ENCODE results near the gene TGFBR3L. TPM values are rescaled to one million over a fixed set of nuclear protein-coding genes. Genes with fewer than 3 reads are reported as not detected.
A peak's percentile ranks its signal among the peaks of the same experiment; 100 is the strongest.

TGFBR3L gene
- total RNA-seq, 1 donor from 2014 or later = 2.8 TPM

DNA sequence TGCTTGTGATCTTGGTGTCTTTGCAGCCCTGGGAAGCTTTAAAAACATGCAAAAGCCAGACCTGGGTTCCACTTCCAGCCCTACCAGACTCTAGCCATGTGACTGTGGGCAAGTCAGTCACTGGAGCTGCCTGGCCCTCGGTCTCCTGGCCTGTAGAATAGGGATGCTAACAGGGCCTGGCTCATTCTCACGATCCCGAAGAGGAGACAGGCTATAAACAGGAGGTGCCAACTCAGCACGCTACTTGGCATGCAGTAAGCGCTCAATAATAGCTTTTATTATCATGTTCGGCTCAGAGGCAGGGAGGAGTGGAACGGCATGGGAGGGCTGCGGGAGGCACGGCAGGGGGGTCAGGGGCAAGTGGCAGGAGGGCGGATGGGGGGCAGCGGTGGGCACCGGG is 9.6 kb downstream of the TGFBR3L start:
- Mint-ChIP-seq H3K4me1 (ENCODE audit: low read depth, unreplicated experiment) (peaks cover 19% of the 10 kb centered on the region), H3K27me3 (ENCODE audit: low read depth, unreplicated experiment) (no peaks in the 10 kb centered on the region), H3K36me3 (ENCODE audit: low read depth, unreplicated experiment) (peaks cover 7% of the 10 kb centered on the region), H3K9me3 (ENCODE audit: unreplicated experiment) (no peaks in the 10 kb centered on the region), H3K27ac (ENCODE audit: unreplicated experiment) (no peak overlapping the region), H3K4me3 (ENCODE audit: unreplicated experiment) (no peak overlapping the region)
- Histone ChIP-seq H4K20me1 (ENCODE audit: insufficient read depth, low read length) (peaks cover 21% of the 10 kb centered on the region), H3K4me2 (ENCODE audit: low read length) (peak overlapping the region; percentile 79), H3K36me3 (ENCODE audit: insufficient read depth, low read length) (peaks cover 3% of the 10 kb centered on the region), H3K27me3 (ENCODE audit: insufficient read depth, low read length) (no peaks in the 10 kb centered on the region), H3K27ac (ENCODE audit: low read depth, low read length) (no peak overlapping the region), H2AFZ (ENCODE audit: low read depth, low read length) (no peak overlapping the region), H3K9ac (ENCODE audit: low read length) (no peak overlapping the region), H3K79me2 (ENCODE audit: insufficient read depth, low read length) (peaks cover 6% of the 10 kb centered on the region), H3K4me3 (ENCODE audit: insufficient read depth, low read depth, low read length) (no peak overlapping the region), H3K4me1 (ENCODE audit: insufficient read depth, low read length) (peaks cover 39% of the 10 kb centered on the region), H3K9me3 (ENCODE audit: insufficient read depth, low read depth, low read length) (no peaks in the 10 kb centered on the region)
- no peak for DNase-seq (ENCODE audit: low read depth)
- TF ChIP-seq EZH2 (IDR thresholded peaks at IDR 0.05; ENCODE audit: insufficient read depth, low read length) = no peak
- TF ChIP-seq, protein P1, sequence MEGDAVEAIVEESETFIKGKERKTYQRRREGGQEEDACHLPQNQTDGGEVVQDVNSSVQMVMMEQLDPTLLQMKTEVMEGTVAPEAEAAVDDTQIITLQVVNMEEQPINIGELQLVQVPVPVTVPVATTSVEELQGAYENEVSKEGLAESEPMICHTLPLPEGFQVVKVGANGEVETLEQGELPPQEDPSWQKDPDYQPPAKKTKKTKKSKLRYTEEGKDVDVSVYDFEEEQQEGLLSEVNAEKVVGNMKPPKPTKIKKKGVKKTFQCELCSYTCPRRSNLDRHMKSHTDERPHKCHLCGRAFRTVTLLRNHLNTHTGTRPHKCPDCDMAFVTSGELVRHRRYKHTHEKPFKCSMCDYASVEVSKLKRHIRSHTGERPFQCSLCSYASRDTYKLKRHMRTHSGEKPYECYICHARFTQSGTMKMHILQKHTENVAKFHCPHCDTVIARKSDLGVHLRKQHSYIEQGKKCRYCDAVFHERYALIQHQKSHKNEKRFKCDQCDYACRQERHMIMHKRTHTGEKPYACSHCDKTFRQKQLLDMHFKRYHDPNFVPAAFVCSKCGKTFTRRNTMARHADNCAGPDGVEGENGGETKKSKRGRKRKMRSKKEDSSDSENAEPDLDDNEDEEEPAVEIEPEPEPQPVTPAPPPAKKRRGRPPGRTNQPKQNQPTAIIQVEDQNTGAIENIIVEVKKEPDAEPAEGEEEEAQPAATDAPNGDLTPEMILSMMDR (IDR thresholded peaks at IDR 0.05; ENCODE audit: insufficient read depth, low read depth, low read length) = no peak
- FAIRE-seq = no peak

DNA sequence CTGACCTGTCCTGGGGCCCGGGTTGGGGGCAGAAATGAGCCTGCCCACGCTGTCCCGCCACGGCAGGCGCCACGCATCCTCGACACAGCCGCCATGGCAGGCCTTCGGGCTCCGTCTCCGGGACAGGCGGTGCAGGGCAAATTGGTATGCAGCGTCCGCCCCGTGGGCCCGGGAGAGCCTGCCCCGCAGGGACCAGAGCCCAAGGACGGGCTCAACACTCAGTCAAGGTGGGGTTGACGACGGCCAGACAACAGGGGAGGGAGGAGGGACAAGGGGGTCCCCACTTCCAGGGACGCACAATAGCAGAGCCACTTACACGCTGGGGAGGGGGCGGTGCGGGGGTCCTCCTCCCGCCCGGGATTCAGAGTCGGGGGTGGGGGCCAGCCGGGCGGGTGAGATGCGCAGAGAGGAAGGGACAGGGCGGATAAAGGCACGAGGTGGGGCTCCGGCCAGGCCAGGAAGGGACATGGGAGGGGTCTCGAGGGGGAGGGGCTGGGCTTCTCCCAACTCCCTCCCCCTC is 10.1 kb downstream of the TGFBR3L start:
- DNase-seq (ENCODE audit: low read depth) = no peak
- Histone ChIP-seq H3K27me3 (ENCODE audit: insufficient read depth, low read length) (no peaks in the 10 kb centered on the region), H3K4me2 (ENCODE audit: low read length) (peak overlapping the region; percentile 79), H3K9ac (ENCODE audit: low read length) (no peak overlapping the region), H3K79me2 (ENCODE audit: insufficient read depth, low read length) (peaks cover 6% of the 10 kb centered on the region), H3K27ac (ENCODE audit: low read depth, low read length) (no peak overlapping the region), H3K4me3 (ENCODE audit: insufficient read depth, low read depth, low read length) (peak overlapping the region; percentile 33), H3K9me3 (ENCODE audit: insufficient read depth, low read depth, low read length) (no peaks in the 10 kb centered on the region), H2AFZ (ENCODE audit: low read depth, low read length) (no peak overlapping the region), H3K36me3 (ENCODE audit: insufficient read depth, low read length) (peaks cover 3% of the 10 kb centered on the region), H4K20me1 (ENCODE audit: insufficient read depth, low read length) (peaks cover 21% of the 10 kb centered on the region), H3K4me1 (ENCODE audit: insufficient read depth, low read length) (peaks cover 41% of the 10 kb centered on the region)
- Mint-ChIP-seq H3K4me3 (ENCODE audit: unreplicated experiment) (peak overlapping the region; percentile 66), H3K36me3 (ENCODE audit: low read depth, unreplicated experiment) (peaks cover 7% of the 10 kb centered on the region), H3K9me3 (ENCODE audit: unreplicated experiment) (no peaks in the 10 kb centered on the region), H3K4me1 (ENCODE audit: low read depth, unreplicated experiment) (peaks cover 18% of the 10 kb centered on the region), H3K27ac (ENCODE audit: unreplicated experiment) (no peak overlapping the region), H3K27me3 (ENCODE audit: low read depth, unreplicated experiment) (no peaks in the 10 kb centered on the region)
- FAIRE-seq = no peak
- TF ChIP-seq EZH2 (IDR thresholded peaks at IDR 0.05; ENCODE audit: insufficient read depth, low read length) = no peak
- TF ChIP-seq, protein P1 (IDR thresholded peaks at IDR 0.05; ENCODE audit: insufficient read depth, low read depth, low read length) = no peak

DNA sequence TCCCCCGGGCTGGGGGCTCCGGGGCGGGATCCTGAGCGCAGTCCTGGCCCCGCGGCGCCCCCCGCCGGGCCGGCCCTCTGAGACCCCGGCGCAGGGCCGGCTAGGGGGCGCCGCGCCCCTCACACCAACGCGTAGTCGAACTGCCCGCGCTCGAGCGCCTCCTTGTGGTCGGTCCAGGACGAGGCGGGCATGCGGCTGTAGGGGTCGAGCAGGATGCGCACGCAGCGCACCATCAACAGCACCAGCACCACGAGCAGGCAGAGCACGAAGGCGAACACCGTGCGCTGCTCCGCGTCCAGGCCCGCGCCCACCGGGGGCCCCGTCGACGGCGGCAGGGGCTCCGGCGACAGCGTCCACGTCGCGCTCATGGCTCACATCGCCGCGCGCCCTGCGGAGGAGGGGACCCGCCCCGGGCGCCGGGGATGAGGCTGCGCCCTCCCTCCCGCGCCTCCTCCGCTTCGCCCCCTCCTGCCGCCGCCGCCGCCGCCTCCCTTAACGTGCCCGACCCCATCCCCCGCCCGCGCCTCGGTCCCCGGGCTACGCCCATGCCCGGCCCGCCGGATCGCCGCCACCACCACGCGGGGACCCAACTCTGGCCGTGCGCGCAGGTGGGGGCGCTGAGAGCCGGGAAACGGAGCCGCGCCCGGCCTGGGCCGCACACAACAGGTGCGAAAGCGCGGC is 10.7 kb downstream of the TGFBR3L start:
- H3K27ac Mint-ChIP-seq (ENCODE audit: unreplicated experiment) = peak overlapping the region; percentile 92
- TF ChIP-seq, protein P1 (IDR thresholded peaks at IDR 0.05; ENCODE audit: insufficient read depth, low read depth, low read length) = peak; percentile 65
- TF ChIP-seq EZH2 (IDR thresholded peaks at IDR 0.05; ENCODE audit: insufficient read depth, low read length) = no peak
- H3K4me1 Mint-ChIP-seq (ENCODE audit: low read depth, unreplicated experiment) = peaks cover 16% of the 10 kb centered on the region
- no peaks in the 10 kb centered on the region for H3K27me3 Mint-ChIP-seq (ENCODE audit: low read depth, unreplicated experiment)
- no peaks in the 10 kb centered on the region for H3K9me3 Mint-ChIP-seq (ENCODE audit: unreplicated experiment)
- peaks cover 7% of the 10 kb centered on the region for H3K36me3 Mint-ChIP-seq (ENCODE audit: low read depth, unreplicated experiment)
- H3K9me3 ChIP-seq (ENCODE audit: insufficient read depth, low read depth, low read length) = no peaks in the 10 kb centered on the region
- H2AFZ ChIP-seq (ENCODE audit: low read depth, low read length) = no peak overlapping the region
- peak overlapping the region; percentile 86 for H3K4me3 Mint-ChIP-seq (ENCODE audit: unreplicated experiment)
- H3K79me2 ChIP-seq (ENCODE audit: insufficient read depth, low read length) = peaks cover 6% of the 10 kb centered on the region
- peaks cover 41% of the 10 kb centered on the region for H3K4me1 ChIP-seq (ENCODE audit: insufficient read depth, low read length)
- no peak overlapping the region for H3K27ac ChIP-seq (ENCODE audit: low read depth, low read length)
- H3K27me3 ChIP-seq (ENCODE audit: insufficient read depth, low read length) = no peaks in the 10 kb centered on the region
- FAIRE-seq (no peak), DNase-seq (ENCODE audit: low read depth) (peak; percentile 16)
- H3K36me3 ChIP-seq (ENCODE audit: insufficient read depth, low read length) = peaks cover 3% of the 10 kb centered on the region
- H4K20me1 ChIP-seq (ENCODE audit: insufficient read depth, low read length) = peaks cover 23% of the 10 kb centered on the region
- H3K9ac ChIP-seq (ENCODE audit: low read length) = no peak overlapping the region
- peak overlapping the region; percentile 79 for H3K4me2 ChIP-seq (ENCODE audit: low read length)
- peak overlapping the region; percentile 33 for H3K4me3 ChIP-seq (ENCODE audit: insufficient read depth, low read depth, low read length)

All from astrocyte (in vitro differentiated cells and primary cell).